IMR-90 (cell line): Measurements from ENCODE around the gene FRAS1. TPM values are rescaled to one million over a fixed set of nuclear protein-coding genes. Genes with fewer than 3 reads are reported as not detected.

ENCODE experiments used
- ATAC-seq: fragments of 200-7000 bp; cut with Tn5 transposase; 2 replicates; pipeline ENCODE4 v1.9.1; 2020; ENCODE audit warnings: low read depth, mild to moderate bottlenecking, moderate library complexity
- BruUV-seq: library from RNA; stranded (reverse); fragments of 400-500 nt; replicated peaks from 2 replicates; lab custom pipeline; 2021; lab: Mats Ljungman, UMichigan
- CTCF ChIA-PET: fragments of 300-600 bp; formaldehyde crosslinking; extraction: SDS; loops from one replicate; lab custom pipeline; 2021; ENCODE audit warnings: antibody characterized with exemption; lab: Yijun Ruan, JAX
- POLR2A ChIA-PET: fragments of 300-600 bp; sonication (Branson Sonifier 250); formaldehyde crosslinking; loops from one replicate; lab custom pipeline; 2022; ENCODE audit warnings: antibody characterized with exemption; ENCODE audit not compliant: unreplicated experiment; lab: Charles Lee
- DNase-seq: peaks from one replicate; pipeline ENCODE4 v3.0.0; 2013
- H2AFZ ChIP-seq: replicated peaks from 2 replicates; pipeline ENCODE3; 2013; ENCODE audit warnings: low read length, mild to moderate bottlenecking; ENCODE audit not compliant: poor library complexity
- H2AK5ac ChIP-seq: 2 replicates; pipeline ENCODE4 v1.6.1; 2013; ENCODE audit warnings: low read depth, low read length, inconsistent platforms
- H2AK9ac ChIP-seq: replicated peaks from 2 replicates; pipeline ENCODE3; 2013; ENCODE audit warnings: mild to moderate bottlenecking, low read depth, low read length, moderate library complexity; ENCODE audit not compliant: poor library complexity
- H2BK120ac ChIP-seq: 2 replicates; pipeline ENCODE4 v1.6.1; 2013; ENCODE audit warnings: low read depth, low read length, inconsistent platforms
- H2BK15ac ChIP-seq: 3 replicates; pipeline ENCODE4 v1.6.1; 2013; ENCODE audit warnings: low read depth, low read length, inconsistent platforms
- H2BK20ac ChIP-seq: 2 replicates; pipeline ENCODE4 v1.6.1; 2013; ENCODE audit warnings: low read depth, mild to moderate bottlenecking, inconsistent platforms, low read length, moderate library complexity
- H2BK5ac ChIP-seq: 2 replicates; pipeline ENCODE4 v1.6.1; 2013; ENCODE audit warnings: mild to moderate bottlenecking, low read depth, low read length, inconsistent platforms; ENCODE audit not compliant: poor library complexity, severe bottlenecking
- H3K14ac ChIP-seq: replicated peaks from 2 replicates; pipeline ENCODE4 v1.6.1; 2013; ENCODE audit warnings: low read depth, low read length, inconsistent platforms
- H3K18ac ChIP-seq: 2 replicates; pipeline ENCODE4 v1.6.1; 2013; ENCODE audit warnings: low read depth, low read length, control low read depth
- H3K23ac ChIP-seq: 2 replicates; pipeline ENCODE4 v1.6.1; 2013; ENCODE audit warnings: low read depth, low read length, inconsistent platforms
- H3K27ac ChIP-seq: 2 replicates; pipeline ENCODE4 v1.5.1; 2013; ENCODE audit warnings: mild to moderate bottlenecking, control low read depth, low read length; ENCODE audit not compliant: insufficient read depth
- H3K27me3 ChIP-seq: 2 replicates; pipeline ENCODE4 v1.6.1; 2013; ENCODE audit warnings: low read length; ENCODE audit not compliant: control insufficient read depth, insufficient read depth
- H3K36me3 ChIP-seq: 2 replicates; pipeline ENCODE4 v1.6.1; 2013; ENCODE audit warnings: low read length, mixed read lengths; ENCODE audit not compliant: control insufficient read depth, insufficient read depth
- H3K4ac ChIP-seq: 2 replicates; pipeline ENCODE4 v1.6.1; 2013; ENCODE audit warnings: low read depth, low read length, inconsistent platforms
- H3K4me1 ChIP-seq: 2 replicates; pipeline ENCODE4 v1.6.1; 2013; ENCODE audit warnings: low read length, mixed read lengths; ENCODE audit not compliant: control insufficient read depth, insufficient read depth
- H3K4me2 ChIP-seq: 2 replicates; pipeline ENCODE4 v1.6.1; 2013; ENCODE audit warnings: low read depth, mild to moderate bottlenecking, control low read depth, low read length, moderate library complexity
- H3K4me3 ChIP-seq: 2 replicates; pipeline ENCODE4 v1.5.1; 2013; ENCODE audit warnings: low read depth, mild to moderate bottlenecking, control low read depth, low read length, moderate library complexity; ENCODE audit not compliant: insufficient read depth
- H3K56ac ChIP-seq: 2 replicates; pipeline ENCODE4 v1.6.1; 2013; ENCODE audit warnings: low read length, inconsistent platforms; ENCODE audit not compliant: insufficient read depth; ENCODE audit errors: extremely low read depth
- H3K79me1 ChIP-seq, 2 experiments: 2 replicates each; pipeline ENCODE4 v1.6.1; 2013; ENCODE audit warnings: low read length in 2 of 2, inconsistent platforms in 1 of 2, low read depth in 1 of 2
- H3K9ac ChIP-seq: 2 replicates; pipeline ENCODE4 v1.6.1; 2013; ENCODE audit warnings: low read depth, low read length, control low read depth
- H3K9me1 ChIP-seq: 2 replicates; pipeline ENCODE4 v1.6.1; 2013; ENCODE audit warnings: low read length, inconsistent platforms; ENCODE audit not compliant: insufficient read depth
- H3K9me3 ChIP-seq: 2 replicates; pipeline ENCODE4 v1.6.1; 2013; ENCODE audit warnings: low read length; ENCODE audit not compliant: control insufficient read depth, insufficient read depth
- H4K20me1 ChIP-seq: 2 replicates; pipeline ENCODE4 v1.6.1; 2013; ENCODE audit warnings: low read length, inconsistent platforms; ENCODE audit not compliant: insufficient read depth
- H4K5ac ChIP-seq: 2 replicates; pipeline ENCODE4 v1.6.1; 2013; ENCODE audit warnings: mild to moderate bottlenecking, low read depth, low read length, control low read depth
- H4K8ac ChIP-seq, 2 experiments: 2 replicates each; pipeline ENCODE4 v1.6.1; 2013; ENCODE audit warnings: low read depth in 2 of 2, low read length in 2 of 2, control low read depth in 1 of 2, inconsistent platforms in 1 of 2
- H4K91ac ChIP-seq: 2 replicates; pipeline ENCODE4 v1.6.1; 2013; ENCODE audit warnings: low read depth, low read length, inconsistent platforms; ENCODE audit not compliant: insufficient read depth
- BHLHE40 ChIP-seq: fragments of 150-350 bp; IDR thresholded peaks from 2 replicates; pipeline ENCODE4 v1.6.1; 2016; ENCODE audit warnings: mild to moderate bottlenecking, low read depth, low read length
- CEBPB ChIP-seq: IDR thresholded peaks from 2 replicates; pipeline ENCODE4 v1.6.1; 2012; ENCODE audit warnings: low read depth, low read length, improper control_type of control experiment
- CHD1 ChIP-seq: IDR thresholded peaks from 2 replicates; pipeline ENCODE4 v1.6.1; 2012; ENCODE audit warnings: low read depth, low read length, improper control_type of control experiment
- FOS ChIP-seq: fragments of 150-350 bp; IDR thresholded peaks from 2 replicates; pipeline ENCODE4 v1.6.1; 2016; ENCODE audit warnings: low read depth, low read length
- MAFK ChIP-seq: IDR thresholded peaks from 2 replicates; pipeline ENCODE4 v1.6.1; 2012; ENCODE audit warnings: low read depth, low read length, improper control_type of control experiment
- MAZ ChIP-seq: IDR thresholded peaks from 2 replicates; pipeline ENCODE4 v1.6.1; 2012; ENCODE audit warnings: low read depth, mild to moderate bottlenecking, low read length, improper control_type of control experiment, moderate library complexity, borderline replicate concordance
- MXI1 ChIP-seq: IDR thresholded peaks from 2 replicates; pipeline ENCODE4 v1.6.1; 2012; ENCODE audit warnings: low read depth, mild to moderate bottlenecking, low read length, moderate library complexity, borderline replicate concordance
- NFE2L2 ChIP-seq: fragments of 150-350 bp; IDR thresholded peaks from 2 replicates; pipeline ENCODE4 v1.6.1; 2016; ENCODE audit warnings: low read depth, mild to moderate bottlenecking, low read length
- POLR2A ChIP-seq: IDR thresholded peaks from 2 replicates; pipeline ENCODE4 v1.6.1; 2012; ENCODE audit warnings: mild to moderate bottlenecking, low read depth, low read length
- RAD21 ChIP-seq: IDR thresholded peaks from 2 replicates; pipeline ENCODE4 v1.6.1; 2012; ENCODE audit warnings: low read length, improper control_type of control experiment
- RCOR1 ChIP-seq: IDR thresholded peaks from 2 replicates; pipeline ENCODE4 v1.6.1; 2012; ENCODE audit warnings: mild to moderate bottlenecking, low read length, improper control_type of control experiment; ENCODE audit not compliant: insufficient replicate concordance
- RFX5 ChIP-seq: IDR thresholded peaks from 2 replicates; pipeline ENCODE4 v1.8.0; 2012; ENCODE audit warnings: low read depth, mild to moderate bottlenecking, low read length, moderate library complexity
- SMC3 ChIP-seq: fragments of 150-350 bp; IDR thresholded peaks from 2 replicates; pipeline ENCODE4 v1.6.1; 2016; ENCODE audit warnings: low read depth, mild to moderate bottlenecking, antibody characterized with exemption, low read length, moderate library complexity
- WGBS, 2 experiments: methylation state at CpG; one replicate each; pipeline versions ENCODE4 v1.1.5 to v1.1.7; 2013; ENCODE audit warnings: missing lambda C conversion rate in 2 of 2; ENCODE audit not compliant: insufficient read length in 1 of 2; ENCODE audit errors: extremely low coverage in 2 of 2; 5-methylcytosine and 5-hydroxymethylcytosine counted together
- dilution Hi-C: fragments of 300-500 bp; cut with HindIII; formaldehyde crosslinking; loops from one replicate; pipeline ENCODE4 v1.14.3; 2018; ENCODE audit warnings: low sequenced_read_pairs; ENCODE audit not compliant: unreplicated experiment
- in situ Hi-C: fragments of 300-500 bp; cut with MboI; formaldehyde crosslinking; loops from 3 replicates; pipeline ENCODE4 v1.14.3; 2019; ENCODE audit warnings: low sequenced_read_pairs, inconsistent platforms, mixed read lengths
- intact Hi-C: fragments of 100-400 bp; cut with micrococcal nuclease; formaldehyde crosslinking; loops from 2 replicates; pipeline ENCODE4 v1.10.0; 2022
- polyA plus RNA-seq, 3 experiments: library from polyadenylated mRNA; depleted of rRNA; stranded (reverse); fragments of >200 nt; gene quantifications; 2 replicates each; pipeline ENCODE4 v1.2.3, GENCODE V29; 2012; ENCODE audit warnings: low replicate concordance in 1 of 3
- total RNA-seq: library from RNA; depleted of rRNA; stranded (reverse); fragments of >200 nt; gene quantifications from 2 replicates; pipeline ENCODE4 v1.2.3, GENCODE V29; 2012
- TF ChIP-seq, protein P1 (sequence below): fragments of 150-350 bp; IDR thresholded peaks from 2 replicates; pipeline ENCODE4 v1.6.1; 2017; ENCODE audit warnings: mild to moderate bottlenecking, antibody characterized with exemption, low read length, low read depth
- TF ChIP-seq, protein P2 (sequence below): conservative IDR thresholded peaks from 2 replicates; pipeline ENCODE4 v1.5.1; 2012; ENCODE audit warnings: mild to moderate bottlenecking, low read depth, low read length, improper control_type of control experiment
- TF ChIP-seq, protein P3 (sequence below): fragments of 150-350 bp; IDR thresholded peaks from 2 replicates; pipeline ENCODE4 v1.6.1; 2016; ENCODE audit warnings: low read depth, mild to moderate bottlenecking, low read length, moderate library complexity, borderline replicate concordance

The FRAS1 gene
- total and polyA plus RNA-seq, 2 of the 4 experiments (the other 2 are of a cell fraction): under 0.01 to 0.03 TPM

DNA sequence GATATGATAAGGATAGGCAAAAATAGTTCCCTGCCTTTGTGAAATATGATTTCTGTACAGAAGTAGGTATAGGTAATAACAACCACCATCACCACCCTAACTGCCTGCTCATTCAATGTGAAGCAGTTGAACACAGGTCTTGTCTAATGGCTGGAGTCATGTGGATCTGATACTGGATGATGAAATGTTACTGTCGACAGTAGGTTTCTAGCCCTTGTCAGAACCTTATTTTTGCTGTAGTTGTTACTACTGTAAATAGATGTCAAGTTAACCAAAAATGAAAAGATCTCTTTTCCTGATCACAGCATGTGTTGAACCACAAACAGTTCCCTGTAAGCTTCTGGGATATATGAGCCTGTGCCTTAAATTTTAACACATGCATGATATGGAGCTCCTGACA, 142.9 kb downstream of the FRAS1 start:
- dilution Hi-C loops (no loop called here), in situ Hi-C loops (no loop called here), intact Hi-C loops (loop anchor here (10.0 kb wide), 1 partner anchor 645 kb away; no protein-coding TSS in a partner anchor)
- H4K8ac ChIP-seq: no peak overlapping the region
- H2BK15ac ChIP-seq: no peak overlapping the region
- BruUV-seq: no TSS peak
- TF ChIP-seq, protein P1, sequence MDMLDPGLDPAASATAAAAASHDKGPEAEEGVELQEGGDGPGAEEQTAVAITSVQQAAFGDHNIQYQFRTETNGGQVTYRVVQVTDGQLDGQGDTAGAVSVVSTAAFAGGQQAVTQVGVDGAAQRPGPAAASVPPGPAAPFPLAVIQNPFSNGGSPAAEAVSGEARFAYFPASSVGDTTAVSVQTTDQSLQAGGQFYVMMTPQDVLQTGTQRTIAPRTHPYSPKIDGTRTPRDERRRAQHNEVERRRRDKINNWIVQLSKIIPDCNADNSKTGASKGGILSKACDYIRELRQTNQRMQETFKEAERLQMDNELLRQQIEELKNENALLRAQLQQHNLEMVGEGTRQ: no peak
- TF ChIP-seq SMC3 (no peak), CEBPB (no peak), MAFK (no peak), MXI1 (no peak), NFE2L2 (no peak), BHLHE40 (no peak), RCOR1 (no peak), MAZ (no peak), RAD21 (no peak), CHD1 (no peak), FOS (no peak), POLR2A (no peak), RFX5 (no peak)
- TF ChIP-seq, protein P2, sequence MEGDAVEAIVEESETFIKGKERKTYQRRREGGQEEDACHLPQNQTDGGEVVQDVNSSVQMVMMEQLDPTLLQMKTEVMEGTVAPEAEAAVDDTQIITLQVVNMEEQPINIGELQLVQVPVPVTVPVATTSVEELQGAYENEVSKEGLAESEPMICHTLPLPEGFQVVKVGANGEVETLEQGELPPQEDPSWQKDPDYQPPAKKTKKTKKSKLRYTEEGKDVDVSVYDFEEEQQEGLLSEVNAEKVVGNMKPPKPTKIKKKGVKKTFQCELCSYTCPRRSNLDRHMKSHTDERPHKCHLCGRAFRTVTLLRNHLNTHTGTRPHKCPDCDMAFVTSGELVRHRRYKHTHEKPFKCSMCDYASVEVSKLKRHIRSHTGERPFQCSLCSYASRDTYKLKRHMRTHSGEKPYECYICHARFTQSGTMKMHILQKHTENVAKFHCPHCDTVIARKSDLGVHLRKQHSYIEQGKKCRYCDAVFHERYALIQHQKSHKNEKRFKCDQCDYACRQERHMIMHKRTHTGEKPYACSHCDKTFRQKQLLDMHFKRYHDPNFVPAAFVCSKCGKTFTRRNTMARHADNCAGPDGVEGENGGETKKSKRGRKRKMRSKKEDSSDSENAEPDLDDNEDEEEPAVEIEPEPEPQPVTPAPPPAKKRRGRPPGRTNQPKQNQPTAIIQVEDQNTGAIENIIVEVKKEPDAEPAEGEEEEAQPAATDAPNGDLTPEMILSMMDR: no peak
- TF ChIP-seq, protein P3, sequence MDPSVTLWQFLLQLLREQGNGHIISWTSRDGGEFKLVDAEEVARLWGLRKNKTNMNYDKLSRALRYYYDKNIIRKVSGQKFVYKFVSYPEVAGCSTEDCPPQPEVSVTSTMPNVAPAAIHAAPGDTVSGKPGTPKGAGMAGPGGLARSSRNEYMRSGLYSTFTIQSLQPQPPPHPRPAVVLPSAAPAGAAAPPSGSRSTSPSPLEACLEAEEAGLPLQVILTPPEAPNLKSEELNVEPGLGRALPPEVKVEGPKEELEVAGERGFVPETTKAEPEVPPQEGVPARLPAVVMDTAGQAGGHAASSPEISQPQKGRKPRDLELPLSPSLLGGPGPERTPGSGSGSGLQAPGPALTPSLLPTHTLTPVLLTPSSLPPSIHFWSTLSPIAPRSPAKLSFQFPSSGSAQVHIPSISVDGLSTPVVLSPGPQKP: no peak
- no peaks in the 10 kb centered on the region for H3K9me1 ChIP-seq
- H3K79me1 ChIP-seq: no peaks in the 10 kb centered on the region
- no peak overlapping the region for H2BK20ac ChIP-seq
- no peak overlapping the region for H3K56ac ChIP-seq
- H2AK5ac ChIP-seq: no peak overlapping the region
- H2AK9ac ChIP-seq: no peak overlapping the region
- H3K4me1 ChIP-seq: no peaks in the 10 kb centered on the region
- no peak overlapping the region for H3K4ac ChIP-seq
- no peaks in the 10 kb centered on the region for H4K20me1 ChIP-seq
- ChIA-PET CTCF (no interaction called here), POLR2A (no interaction called here)
- H2BK120ac ChIP-seq: no peak overlapping the region
- H3K14ac ChIP-seq: no peak overlapping the region
- no CpG with 5 or more reads among the region's 1 CpG for WGBS, 2 experiments
- H3K36me3 ChIP-seq: no peaks in the 10 kb centered on the region
- H3K27ac ChIP-seq: no peak overlapping the region
- ATAC-seq (no peak), DNase-seq (no peak)
- no peak overlapping the region for H3K4me3 ChIP-seq
- H4K5ac ChIP-seq: no peak overlapping the region
- H2AFZ ChIP-seq: no peak overlapping the region
- no peaks in the 10 kb centered on the region for H3K9me3 ChIP-seq
- no peak overlapping the region for H3K18ac ChIP-seq
- H2BK5ac ChIP-seq: no peak overlapping the region
- no peak overlapping the region for H3K4me2 ChIP-seq
- no peaks in the 10 kb centered on the region for H3K27me3 ChIP-seq
- no peak overlapping the region for H3K9ac ChIP-seq
- no peak overlapping the region for H3K23ac ChIP-seq
- H4K91ac ChIP-seq: no peak overlapping the region
